Smooth muscle cell (in vitro differentiated cells): Measurements from ENCODE around the gene STK32C. TPM values are rescaled to one million over a fixed set of nuclear protein-coding genes. Genes with fewer than 3 reads are reported as not detected.

Experiments used
- DNase-seq: peaks from one replicate; lab custom pipeline; 2025; ENCODE audit not compliant: unreplicated experiment; lab: John Stamatoyannopoulos, UW
- H2AFZ ChIP-seq: fragments of 200-600 bp; sonication (generic); 2 replicates; pipeline ENCODE4 v1.6.0; 2016; ENCODE audit warnings: antibody characterized with exemption, low read depth, mild to moderate bottlenecking
- H3F3A ChIP-seq: fragments of 200-600 bp; sonication (generic); 2 replicates; pipeline ENCODE4 v1.6.0; 2017; ENCODE audit warnings: antibody characterized with exemption, low read depth
- H3K27ac ChIP-seq: fragments of 200-600 bp; sonication (generic); 2 replicates; pipeline ENCODE4 v1.5.1; 2016; ENCODE audit warnings: low read depth, mild to moderate bottlenecking
- H3K27me3 ChIP-seq: fragments of 200-600 bp; sonication (generic); 2 replicates; pipeline ENCODE4 v1.6.1; 2016; ENCODE audit warnings: low read depth, mild to moderate bottlenecking
- H3K36me3 ChIP-seq: fragments of 200-600 bp; sonication (generic); 2 replicates; pipeline ENCODE4 v1.5.1; 2016; ENCODE audit warnings: low read depth
- H3K4me1 ChIP-seq: fragments of 200-600 bp; sonication (generic); 2 replicates; pipeline ENCODE4 v1.5.1; 2016; ENCODE audit warnings: low read depth
- H3K4me2 ChIP-seq: fragments of 200-600 bp; sonication (generic); 2 replicates; pipeline ENCODE4 v1.6.0; 2016; ENCODE audit warnings: mild to moderate bottlenecking
- H3K4me3 ChIP-seq: fragments of 200-600 bp; sonication (generic); 2 replicates; pipeline ENCODE4 v1.5.1; 2016; ENCODE audit warnings: mild to moderate bottlenecking
- H3K79me2 ChIP-seq: fragments of 200-600 bp; sonication (generic); 2 replicates; pipeline ENCODE4 v1.6.0; 2016; ENCODE audit warnings: low read depth, mild to moderate bottlenecking
- H3K9ac ChIP-seq: fragments of 200-600 bp; sonication (generic); 2 replicates; pipeline ENCODE4 v1.6.0; 2016; ENCODE audit warnings: low read depth
- H3K9me3 ChIP-seq: fragments of 200-600 bp; sonication (generic); replicated peaks from 2 replicates; pipeline ENCODE4 v1.5.1; 2016; ENCODE audit warnings: low read depth
- H4K20me1 ChIP-seq: fragments of 200-600 bp; sonication (generic); 2 replicates; pipeline ENCODE4 v1.6.0; 2016; ENCODE audit warnings: low read depth
- CTCF ChIP-seq: fragments of 200-600 bp; sonication (generic); IDR thresholded peaks from 2 replicates; pipeline ENCODE4 v1.5.1; 2017; ENCODE audit warnings: borderline replicate concordance, mild to moderate bottlenecking, antibody characterized with exemption; ENCODE audit not compliant: insufficient read depth, poor library complexity, severe bottlenecking
- WGBS: methylation state at CpG from one replicate; pipeline ENCODE4 v1.1.7; 2016; ENCODE audit warnings: low lambda C conversion rate; 5-methylcytosine and 5-hydroxymethylcytosine counted together
- polyA plus RNA-seq: library from polyadenylated mRNA; unstranded; fragments of >200 nt; fragmentation: Nextera tagmentation; extraction: Ambion mirVana; gene quantifications from 2 replicates; pipeline ENCODE4 v1.2.1, GENCODE V29; 2016
- total RNA-seq: library from RNA; depleted of rRNA; stranded (reverse); fragments of >200 nt; gene quantifications from 2 replicates; pipeline ENCODE4 v1.2.3, GENCODE V29; 2014

STK32C gene
- total and polyA plus RNA-seq, 2 experiments from 2014 or later: 2.3 to 13.2 TPM

- Histone ChIP-seq H3K79me2 (no peaks in the 10 kb centered on the region), H3F3A (no peaks in the 10 kb centered on the region), H3K36me3 (no peaks in the 10 kb centered on the region), H3K9me3 (no peaks in the 10 kb centered on the region), H3K4me1 (peaks cover 4% of the 10 kb centered on the region), H3K27ac (no peak overlapping the region), H3K9ac (no peak overlapping the region), H3K4me3 (no peak overlapping the region), H3K27me3 (no peaks in the 10 kb centered on the region), H4K20me1 (no peaks in the 10 kb centered on the region), H3K4me2 (no peak overlapping the region), H2AFZ (no peak overlapping the region)
- no peak for TF ChIP-seq CTCF
- no peak for DNase-seq
- 91% methylated on average over 18 of the region's 18 CpGs for WGBS
These were observed 74.2 kb downstream of the STK32C start for GRCh38 chr10:132233501-132234085.

GRCh38 chr10:132232981-132233380, 74.8 kb downstream of the STK32C start:
- no peaks in the 10 kb centered on the region for H4K20me1 ChIP-seq
- no peaks in the 10 kb centered on the region for H3K9me3 ChIP-seq
- no peak overlapping the region for H3K4me3 ChIP-seq
- H3K4me2 ChIP-seq: no peak overlapping the region
- H3K36me3 ChIP-seq: no peaks in the 10 kb centered on the region
- DNase-seq: no peak
- TF ChIP-seq CTCF: no peak
- H3K27ac ChIP-seq: no peak overlapping the region
- H3F3A ChIP-seq: no peaks in the 10 kb centered on the region
- H3K79me2 ChIP-seq: no peaks in the 10 kb centered on the region
- 87% methylated on average over 9 of the region's 9 CpGs for WGBS
- no peak overlapping the region for H3K9ac ChIP-seq
- no peaks in the 10 kb centered on the region for H3K27me3 ChIP-seq
- H2AFZ ChIP-seq: no peak overlapping the region
- H3K4me1 ChIP-seq: peaks cover 2% of the 10 kb centered on the region

GRCh38 chr10:132232023-132232951, 75.5 kb downstream of the STK32C start:
- no peak overlapping the region for H2AFZ ChIP-seq
- no peaks in the 10 kb centered on the region for H3K79me2 ChIP-seq
- H4K20me1 ChIP-seq: no peaks in the 10 kb centered on the region
- 85% methylated on average over 35 of the region's 35 CpGs for WGBS
- no peak overlapping the region for H3K4me2 ChIP-seq
- no peak for DNase-seq
- H3K27ac ChIP-seq: no peak overlapping the region
- no peaks in the 10 kb centered on the region for H3K27me3 ChIP-seq
- H3K36me3 ChIP-seq: no peaks in the 10 kb centered on the region
- TF ChIP-seq CTCF: no peak
- no peaks in the 10 kb centered on the region for H3K4me1 ChIP-seq
- H3K4me3 ChIP-seq: no peak overlapping the region
- H3F3A ChIP-seq: no peaks in the 10 kb centered on the region
- no peak overlapping the region for H3K9ac ChIP-seq
- H3K9me3 ChIP-seq: no peaks in the 10 kb centered on the region
